Body of pancreas (tissue), 4 donors: ENCODE measurements around the gene GSTA4. TPM values are rescaled to one million over a fixed set of nuclear protein-coding genes. Genes with fewer than 3 reads are reported as not detected.

Experiments
- ATAC-seq: fragments of 150-250 bp; one replicate; pipeline ENCODE4 v1.9.1; 2016
- DNase-seq, 4 donors: peaks; one replicate each; pipeline ENCODE4 v3.0.0-alpha.2; 2019
- H3K27ac ChIP-seq, 4 donors: fragments of 200-600 bp; sonication (generic); 1 replicate in 3 of 4; 2 replicates in 1 of 4; pipeline versions ENCODE4 v1.5.1 to v1.6.1; 2016 to 2019; ENCODE audit warnings: mild to moderate bottlenecking in 1 of 4, mixed read lengths in 1 of 4, moderate library complexity in 1 of 4
- H3K27me3 ChIP-seq, 2 donors: fragments of 200-600 bp; sonication (generic); one replicate each; pipeline ENCODE4 v1.6.0; 2016; ENCODE audit warnings: mild to moderate bottlenecking in 1 of 2
- H3K36me3 ChIP-seq, 2 donors: fragments of 200-600 bp; sonication (generic); replicated peaks in 1 of 2; 2 replicates each; pipeline ENCODE4 v1.5.1; 2016; ENCODE audit warnings: low read depth in 2 of 2; ENCODE audit not compliant: insufficient read depth in 1 of 2
- H3K4me1 ChIP-seq: fragments of 200-600 bp; sonication (generic); one replicate; pipeline ENCODE4 v1.6.0; 2016
- H3K4me3 ChIP-seq, 2 donors: fragments of 200-600 bp; sonication (generic); 1 replicate in 1 of 2; 2 replicates in 1 of 2; pipeline ENCODE4 v1.5.1; 2016 to 2019
- H3K9me3 ChIP-seq, 3 donors: fragments of 200-600 bp; sonication (generic); 1 replicate in 2 of 3; 2 replicates in 1 of 3; pipeline ENCODE4 v1.5.1; 2016
- CTCF ChIP-seq, 7 experiments: fragments of 450-650 bp in 4 of 7; fragments of 200-600 bp in 3 of 7; sonication (generic) in 3 of 7; IDR thresholded peaks; one replicate each; pipeline ENCODE4 v1.5.1; 2016 to 2019; ENCODE audit warnings: antibody characterized with exemption in 7 of 7
- POLR2A ChIP-seq, 3 donors: fragments of 450-650 bp; IDR thresholded peaks; one replicate each; pipeline ENCODE4 v1.6.1; 2016; ENCODE audit warnings: antibody characterized with exemption in 3 of 3, mild to moderate bottlenecking in 2 of 3
- WGBS, 2 donors: methylation state at CpG; one replicate each; pipeline ENCODE4 v1.1.5; 2017; 5-methylcytosine and 5-hydroxymethylcytosine counted together
- intact Hi-C: fragments of 100-400 bp; cut with DNase I; formaldehyde crosslinking; loops from one replicate; pipeline ENCODE4 v1.15.1; 2023
- total RNA-seq, 2 donors: library from RNA; depleted of rRNA; stranded (reverse); fragments of >200 nt; gene quantifications; one replicate each; pipeline ENCODE4 v1.1.0, GENCODE V29; 2016

The GSTA4 gene
- total RNA-seq, 2 donors from 2014 or later, result 13.5 to 27.7 TPM

GRCh38 chr6:53027131-53027718 lies 32.1 kb upstream of the GSTA4 start:
- TF ChIP-seq POLR2A (IDR thresholded peaks at IDR 0.05) (no peak), CTCF (IDR thresholded peaks at IDR 0.05) (no peak)
- no peaks in the 10 kb centered on the region for H3K9me3 ChIP-seq
- H3K27me3 ChIP-seq, result no peaks in the 10 kb centered on the region
- H3K36me3 ChIP-seq, result peaks cover 0 to 4% of the 10 kb centered on the region in 2 donors
- no peak overlapping the region for H3K4me3 ChIP-seq
- H3K27ac ChIP-seq, result no peak overlapping the region
- no peaks in the 10 kb centered on the region for H3K4me1 ChIP-seq
- WGBS, 2 donors, result 75 to 79% methylated on average over 5 of the region's 5 CpGs
- no peak for DNase-seq
- ATAC-seq, result no peak
- intact Hi-C loops, result no loop called here

GRCh38 chr6:53026526-53026925 lies 31.4 kb upstream of the GSTA4 start:
- WGBS, 2 donors, result 91 to 93% methylated on average over 3 of the region's 3 CpGs
- ATAC-seq, result no peak
- H3K36me3 ChIP-seq, result peaks cover 0 to 3% of the 10 kb centered on the region in 2 donors
- TF ChIP-seq CTCF (IDR thresholded peaks at IDR 0.05), result no peak
- TF ChIP-seq POLR2A (IDR thresholded peaks at IDR 0.05), result no peak
- no peak overlapping the region for H3K4me3 ChIP-seq
- no peak overlapping the region for H3K27ac ChIP-seq
- H3K4me1 ChIP-seq, result no peaks in the 10 kb centered on the region
- intact Hi-C loops, result no loop called here
- no peaks in the 10 kb centered on the region for H3K9me3 ChIP-seq
- no peak for DNase-seq
- H3K27me3 ChIP-seq, result no peaks in the 10 kb centered on the region

GRCh38 chr6:53023323-53023722 lies 28.2 kb upstream of the GSTA4 start:
- ATAC-seq, result no peak
- no peaks in the 10 kb centered on the region for H3K4me1 ChIP-seq
- WGBS, 2 donors, result 85 to 88% methylated on average over 1 of the region's 1 CpG
- no peaks in the 10 kb centered on the region for H3K9me3 ChIP-seq
- no peaks in the 10 kb centered on the region for H3K27me3 ChIP-seq
- TF ChIP-seq POLR2A (IDR thresholded peaks at IDR 0.05), result no peak
- TF ChIP-seq CTCF (IDR thresholded peaks at IDR 0.05), result no peak
- H3K36me3 ChIP-seq, result peaks cover 0 to 8% of the 10 kb centered on the region in 2 donors
- no peak overlapping the region for H3K27ac ChIP-seq
- intact Hi-C loops, result no loop called here
- DNase-seq, result no peak
- H3K4me3 ChIP-seq, result no peak overlapping the region

GRCh38 chr6:53020005-53020744 lies 25.1 kb upstream of the GSTA4 start:
- WGBS, 2 donors, result 62 to 75% methylated on average over 3 of the region's 3 CpGs
- Histone ChIP-seq H3K36me3 (peaks cover 0 to 20% of the 10 kb centered on the region in 2 donors), H3K4me3 (no peak overlapping the region), H3K27me3 (no peaks in the 10 kb centered on the region), H3K9me3 (no peaks in the 10 kb centered on the region), H3K27ac (no peak overlapping the region), H3K4me1 (no peaks in the 10 kb centered on the region)
- intact Hi-C loops, result no loop called here
- no peak for TF ChIP-seq CTCF (IDR thresholded peaks at IDR 0.05)
- TF ChIP-seq POLR2A (IDR thresholded peaks at IDR 0.05), result no peak
- DNase-seq (no peak), ATAC-seq (no peak)
